Measurements from ENCODE around the gene PICALM.

- no peak for TF ChIP-seq CTCF (IDR thresholded peaks at IDR 0.05; ENCODE audit: low read depth, low read length)
- TF ChIP-seq POLR2A (IDR thresholded peaks at IDR 0.05; ENCODE audit: extremely low read depth, insufficient read length) = no peak
- no peak for TF ChIP-seq MAX (IDR thresholded peaks at IDR 0.05; ENCODE audit: low read depth, low read length)
- no peak for TF ChIP-seq MYC (IDR thresholded peaks at IDR 0.05; ENCODE audit: low read depth, low read length)
Measured at GRCh38 chr11:85912414-85912813, 156.5 kb downstream of the PICALM start.

Data from NB4 (cell line).